ENCODE results near the gene ENTR1.

The ENTR1 gene

GRCh38 chr9:136410500-136411287 lies at the start of gene ENTR1, which contains the start of gene PMPCA:
Gene ENTR1 (minus strand): TSS chr9:136410614. CDS start chr9:136410397, 217 bp downstream.
Gene PMPCA (plus strand): TSS chr9:136410658. CDS start chr9:136410669, 11 bp downstream.
- peak; percentile 99 for DNase-seq

- DNase-seq, result no peak
Observed at GRCh38 chr9:136459425-136459824, 49.0 kb upstream of the ENTR1 start.

GRCh38 chr9:136457326-136457725 lies 46.9 kb upstream of the ENTR1 start:
- DNase-seq, result no peak

- no peak for DNase-seq
Observed at GRCh38 chr9:136456258-136456657, 45.8 kb upstream of the ENTR1 start.

- DNase-seq, result no peak
Observed at GRCh38 chr9:136455043-136456002, 44.9 kb upstream of the ENTR1 start.

GRCh38 chr9:136454026-136454796 lies 43.8 kb upstream of the ENTR1 start:
- no peak for DNase-seq

- no peak for DNase-seq
Observed at GRCh38 chr9:136453326-136453725, 42.9 kb upstream of the ENTR1 start.

- DNase-seq, result no peak
Observed at GRCh38 chr9:136451221-136451877, 40.9 kb upstream of the ENTR1 start.

- no peak for DNase-seq
Observed at GRCh38 chr9:136448655-136449054, 38.2 kb upstream of the ENTR1 start.

GRCh38 chr9:136447173-136447778 lies 36.9 kb upstream of the ENTR1 start:
- no peak for DNase-seq

- DNase-seq, result no peak
Observed at GRCh38 chr9:136445799-136446198, 35.4 kb upstream of the ENTR1 start.

GRCh38 chr9:136444102-136444501 lies 33.7 kb upstream of the ENTR1 start:
- no peak for DNase-seq

- no peak for DNase-seq
Observed at GRCh38 chr9:136443687-136444086, 33.3 kb upstream of the ENTR1 start.

- DNase-seq, result no peak
Observed at GRCh38 chr9:136443087-136443486, 32.7 kb upstream of the ENTR1 start.

GRCh38 chr9:136442265-136442664 lies 31.9 kb upstream of the ENTR1 start:
- no peak for DNase-seq

- DNase-seq, result no peak
Observed at GRCh38 chr9:136441681-136442245, 31.3 kb upstream of the ENTR1 start.

GRCh38 chr9:136441191-136441680 lies 30.8 kb upstream of the ENTR1 start:
- DNase-seq, result no peak

GRCh38 chr9:136439481-136440408 lies 29.3 kb upstream of the ENTR1 start, which contains the start of gene INPP5E:
Gene INPP5E (minus strand): TSS chr9:136439845. CDS start chr9:136439419, 426 bp downstream.
- DNase-seq, result peak; percentile 91

- peak; percentile 75 for DNase-seq
Observed at GRCh38 chr9:136438548-136439480, 28.4 kb upstream of the ENTR1 start.
